WTC11 (cell line): ENCODE results near the gene NAA16.

Experiments
- CREB1 ChIP-seq: sonication (generic); formaldehyde crosslinking; IDR thresholded peaks from 2 replicates; pipeline ENCODE4 v1.8.0; 2023; ENCODE audit warnings: mild to moderate bottlenecking, missing genetic modification reagents
- ESRRA ChIP-seq: sonication (generic); formaldehyde crosslinking; IDR thresholded peaks from 2 replicates; pipeline ENCODE4 v1.8.1; 2022; ENCODE audit warnings: mild to moderate bottlenecking, missing genetic modification reagents, borderline replicate concordance
- FOXJ3 ChIP-seq: sonication (generic); formaldehyde crosslinking; IDR thresholded peaks from 2 replicates; pipeline ENCODE4 v1.9.0; 2021; ENCODE audit warnings: missing genetic modification reagents, mild to moderate bottlenecking, borderline replicate concordance
- NR2C2 ChIP-seq: sonication (generic); formaldehyde crosslinking; IDR thresholded peaks from 2 replicates; pipeline ENCODE4 v1.8.0; 2022; ENCODE audit warnings: mild to moderate bottlenecking, missing genetic modification reagents
- ZNF138 ChIP-seq: sonication (generic); formaldehyde crosslinking; conservative IDR thresholded peaks from 2 replicates; pipeline ENCODE4 v1.8.1; 2022; ENCODE audit warnings: mild to moderate bottlenecking, moderate library complexity, missing genetic modification reagents
- ZNF263 ChIP-seq: sonication (generic); formaldehyde crosslinking; IDR thresholded peaks from 2 replicates; pipeline ENCODE4 v1.8.1; 2022; ENCODE audit warnings: low read depth, mild to moderate bottlenecking, moderate library complexity, missing genetic modification reagents
- TF ChIP-seq, protein P1 (sequence below): fragments of 200-600 bp; IDR thresholded peaks from 2 replicates; pipeline ENCODE4 v1.8.0; 2022; ENCODE audit warnings: antibody characterized with exemption
- TF ChIP-seq, protein P2 (sequence below): sonication (generic); formaldehyde crosslinking; IDR thresholded peaks from 2 replicates; pipeline ENCODE4 v1.8.1; 2023; ENCODE audit warnings: mild to moderate bottlenecking, missing genetic modification reagents
- TF ChIP-seq, protein P3 (sequence below): sonication (generic); formaldehyde crosslinking; IDR thresholded peaks from 2 replicates; pipeline ENCODE4 v1.8.1; 2023; ENCODE audit warnings: mild to moderate bottlenecking, missing genetic modification reagents

DNA sequence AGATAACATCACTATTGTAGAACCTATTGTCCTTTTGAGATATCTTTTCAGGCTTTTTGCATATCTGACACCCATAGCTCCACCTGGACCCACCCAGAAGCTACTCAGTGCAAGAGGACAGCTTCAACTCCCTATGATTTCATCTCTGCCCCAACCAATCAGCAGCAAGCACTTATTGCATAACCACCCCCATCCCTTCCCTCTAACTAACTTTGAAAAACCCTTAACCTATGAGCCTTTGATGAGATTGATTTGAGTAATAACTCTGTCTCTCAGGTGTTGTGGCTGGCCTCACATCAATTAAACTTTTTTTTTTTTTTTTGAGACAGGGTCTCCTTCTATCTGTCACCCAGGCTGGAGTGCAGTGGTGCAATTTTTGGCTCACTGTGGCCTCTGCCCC is 34.2 kb upstream of the NAA16 start:
- TF ChIP-seq, protein P1, sequence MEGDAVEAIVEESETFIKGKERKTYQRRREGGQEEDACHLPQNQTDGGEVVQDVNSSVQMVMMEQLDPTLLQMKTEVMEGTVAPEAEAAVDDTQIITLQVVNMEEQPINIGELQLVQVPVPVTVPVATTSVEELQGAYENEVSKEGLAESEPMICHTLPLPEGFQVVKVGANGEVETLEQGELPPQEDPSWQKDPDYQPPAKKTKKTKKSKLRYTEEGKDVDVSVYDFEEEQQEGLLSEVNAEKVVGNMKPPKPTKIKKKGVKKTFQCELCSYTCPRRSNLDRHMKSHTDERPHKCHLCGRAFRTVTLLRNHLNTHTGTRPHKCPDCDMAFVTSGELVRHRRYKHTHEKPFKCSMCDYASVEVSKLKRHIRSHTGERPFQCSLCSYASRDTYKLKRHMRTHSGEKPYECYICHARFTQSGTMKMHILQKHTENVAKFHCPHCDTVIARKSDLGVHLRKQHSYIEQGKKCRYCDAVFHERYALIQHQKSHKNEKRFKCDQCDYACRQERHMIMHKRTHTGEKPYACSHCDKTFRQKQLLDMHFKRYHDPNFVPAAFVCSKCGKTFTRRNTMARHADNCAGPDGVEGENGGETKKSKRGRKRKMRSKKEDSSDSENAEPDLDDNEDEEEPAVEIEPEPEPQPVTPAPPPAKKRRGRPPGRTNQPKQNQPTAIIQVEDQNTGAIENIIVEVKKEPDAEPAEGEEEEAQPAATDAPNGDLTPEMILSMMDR, result no peak
- no peak for TF ChIP-seq ZNF138 (CRISPR knock-in tag)
- TF ChIP-seq, protein P2, sequence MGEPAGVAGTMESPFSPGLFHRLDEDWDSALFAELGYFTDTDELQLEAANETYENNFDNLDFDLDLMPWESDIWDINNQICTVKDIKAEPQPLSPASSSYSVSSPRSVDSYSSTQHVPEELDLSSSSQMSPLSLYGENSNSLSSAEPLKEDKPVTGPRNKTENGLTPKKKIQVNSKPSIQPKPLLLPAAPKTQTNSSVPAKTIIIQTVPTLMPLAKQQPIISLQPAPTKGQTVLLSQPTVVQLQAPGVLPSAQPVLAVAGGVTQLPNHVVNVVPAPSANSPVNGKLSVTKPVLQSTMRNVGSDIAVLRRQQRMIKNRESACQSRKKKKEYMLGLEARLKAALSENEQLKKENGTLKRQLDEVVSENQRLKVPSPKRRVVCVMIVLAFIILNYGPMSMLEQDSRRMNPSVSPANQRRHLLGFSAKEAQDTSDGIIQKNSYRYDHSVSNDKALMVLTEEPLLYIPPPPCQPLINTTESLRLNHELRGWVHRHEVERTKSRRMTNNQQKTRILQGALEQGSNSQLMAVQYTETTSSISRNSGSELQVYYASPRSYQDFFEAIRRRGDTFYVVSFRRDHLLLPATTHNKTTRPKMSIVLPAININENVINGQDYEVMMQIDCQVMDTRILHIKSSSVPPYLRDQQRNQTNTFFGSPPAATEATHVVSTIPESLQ (CRISPR knock-in tag), result no peak
- TF ChIP-seq CREB1 (CRISPR knock-in tag), result no peak
- TF ChIP-seq ZNF263 (CRISPR knock-in tag), result no peak
- TF ChIP-seq, protein P3, sequence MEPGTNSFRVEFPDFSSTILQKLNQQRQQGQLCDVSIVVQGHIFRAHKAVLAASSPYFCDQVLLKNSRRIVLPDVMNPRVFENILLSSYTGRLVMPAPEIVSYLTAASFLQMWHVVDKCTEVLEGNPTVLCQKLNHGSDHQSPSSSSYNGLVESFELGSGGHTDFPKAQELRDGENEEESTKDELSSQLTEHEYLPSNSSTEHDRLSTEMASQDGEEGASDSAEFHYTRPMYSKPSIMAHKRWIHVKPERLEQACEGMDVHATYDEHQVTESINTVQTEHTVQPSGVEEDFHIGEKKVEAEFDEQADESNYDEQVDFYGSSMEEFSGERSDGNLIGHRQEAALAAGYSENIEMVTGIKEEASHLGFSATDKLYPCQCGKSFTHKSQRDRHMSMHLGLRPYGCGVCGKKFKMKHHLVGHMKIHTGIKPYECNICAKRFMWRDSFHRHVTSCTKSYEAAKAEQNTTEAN (CRISPR knock-in tag), result no peak
- no peak for TF ChIP-seq NR2C2
- TF ChIP-seq ESRRA, result no peak
- TF ChIP-seq FOXJ3 (CRISPR knock-in tag), result no peak
